K562 (cell line): ENCODE results near the gene NSMF. TPM values are rescaled to one million over a fixed set of nuclear protein-coding genes. Genes with fewer than 3 reads are reported as not detected.

Experiments used
- CREM ChIP-seq: IDR thresholded peaks from 2 replicates; pipeline ENCODE4 v1.6.1; 2014; ENCODE audit warnings: antibody characterized with exemption, low read depth
- CXXC5 ChIP-seq: fragments of 250-450 bp; sonication (Bioruptor Pico); IDR thresholded peaks from 2 replicates; pipeline ENCODE4 v1.8.0; 2022; ENCODE audit warnings: inconsistent platforms, mild to moderate bottlenecking, moderate library complexity
- EGR1 ChIP-seq: fragments of 450-650 bp; conservative IDR thresholded peaks from 2 replicates; pipeline ENCODE4 v1.6.1; 2017; ENCODE audit warnings: mild to moderate bottlenecking
- HMGN3 ChIP-seq: IDR thresholded peaks from 2 replicates; pipeline ENCODE4 v1.6.1; 2011; ENCODE audit warnings: borderline replicate concordance, low read depth, mild to moderate bottlenecking, mixed read lengths, low read length; ENCODE audit not compliant: insufficient read length; ENCODE audit errors: extremely low read depth
- MAZ ChIP-seq, 2 experiments: fragments of 450-650 bp in 1 of 2; sonication (generic) in 1 of 2; formaldehyde crosslinking; IDR thresholded peaks in 1 of 2; conservative IDR thresholded peaks in 1 of 2; 2 replicates each; pipeline versions ENCODE4 v1.4.0 to v1.5.0; 2020; ENCODE audit warnings: mild to moderate bottlenecking in 1 of 2, missing genetic modification reagents in 1 of 2
- NCOA1 ChIP-seq: fragments of 450-650 bp; IDR thresholded peaks from 2 replicates; pipeline ENCODE4 v1.6.1; 2016; ENCODE audit warnings: low read depth
- NRF1 ChIP-seq, 2 experiments: fragments of 450-650 bp; IDR thresholded peaks in 1 of 2; conservative IDR thresholded peaks in 1 of 2; 2 replicates each; pipeline ENCODE4 v1.6.1; 2014; ENCODE audit warnings: mild to moderate bottlenecking in 2 of 2
- PHF8 ChIP-seq: fragments of 200-600 bp; sonication (generic); IDR thresholded peaks from 2 replicates; pipeline ENCODE4 v1.6.1; 2012; ENCODE audit warnings: mixed run types, mild to moderate bottlenecking, inconsistent platforms, low read length, moderate library complexity, borderline replicate concordance
- PPARD ChIP-seq: fragments of 250-450 bp; sonication (Bioruptor Pico); IDR thresholded peaks from 2 replicates; pipeline ENCODE4 v1.8.0; 2022; ENCODE audit warnings: inconsistent platforms, mild to moderate bottlenecking, moderate library complexity
- RB1 ChIP-seq: fragments of 450-650 bp; IDR thresholded peaks from 2 replicates; pipeline ENCODE4 v1.6.1; 2017; ENCODE audit warnings: low read depth, mild to moderate bottlenecking
- SAFB ChIP-seq: fragments of 200-400 bp; formaldehyde crosslinking; IDR thresholded peaks from 2 replicates; pipeline ENCODE4 v1.6.1; 2017; ENCODE audit warnings: low read depth, low read length, borderline replicate concordance
- SAP30 ChIP-seq: fragments of 200-600 bp; sonication (generic); IDR thresholded peaks from 2 replicates; pipeline ENCODE4 v1.6.1; 2012; ENCODE audit warnings: borderline replicate concordance, low read depth, mild to moderate bottlenecking, moderate library complexity, low read length, control low read depth, inconsistent platforms; ENCODE audit not compliant: insufficient read depth, poor library complexity, severe bottlenecking
- SIN3A ChIP-seq, 2 experiments: fragments of 150-350 bp in 1 of 2; IDR thresholded peaks; 2 replicates each; pipeline ENCODE4 v1.6.1; 2011 to 2016; ENCODE audit warnings: borderline replicate concordance in 2 of 2, low read depth in 2 of 2, low read length in 2 of 2, mild to moderate bottlenecking in 2 of 2, moderate library complexity in 2 of 2; ENCODE audit not compliant: control insufficient read depth in 1 of 2
- TGIF2 ChIP-seq: sonication (generic); formaldehyde crosslinking; IDR thresholded peaks from 2 replicates; pipeline ENCODE4 v1.8.1; 2022; ENCODE audit warnings: mild to moderate bottlenecking, missing genetic modification reagents, moderate library complexity
- UBTF ChIP-seq, 2 experiments: IDR thresholded peaks; 2 replicates each; pipeline ENCODE4 v1.6.1; 2012; ENCODE audit warnings: improper control_type of control experiment in 2 of 2, low read depth in 2 of 2, low read length in 2 of 2, borderline replicate concordance in 1 of 2
- XRCC3 ChIP-seq: fragments of 450-650 bp; IDR thresholded peaks from 2 replicates; pipeline ENCODE4 v1.6.1; 2017; ENCODE audit warnings: mild to moderate bottlenecking, moderate library complexity
- ZNF212 ChIP-seq: fragments of 450-650 bp; formaldehyde crosslinking; IDR thresholded peaks from 2 replicates; pipeline ENCODE4 v1.4.0; 2020; ENCODE audit warnings: mild to moderate bottlenecking
- ZNF583 ChIP-seq: fragments of 250-450 bp; sonication (Bioruptor Pico); IDR thresholded peaks from 2 replicates; pipeline ENCODE4 v1.4.0; 2020
- polyA plus RNA-seq, 8 experiments: library from polyadenylated mRNA; depleted of rRNA in 4 of 8; stranded (reverse) in 5 of 8; unstranded in 3 of 8; fragments of >200 nt; fragmentation: Nextera tagmentation in 2 of 8; fragmentation: Illumina TruSeq in 1 of 8; extraction: Ambion mirVana in 2 of 8; extraction: Trizol in 1 of 8; gene quantifications; 2 replicates each; pipeline versions ENCODE4 v1.2.1 to v1.2.3, GENCODE V29; 2011 to 2014; ENCODE audit warnings: inconsistent platforms in 1 of 8, missing spikeins in 1 of 8
- total RNA-seq, 7 experiments: library from RNA; depleted of rRNA in 6 of 7; stranded (reverse); fragments of >200 nt in 6 of 7; fragmentation: Illumina TruSeq in 2 of 7; extraction: Trizol in 2 of 7; gene quantifications; 2 replicates each; pipeline versions ENCODE4 v1.2.1 to v1.2.3, GENCODE V29; 2011 to 2021; ENCODE audit warnings: low replicate concordance in 1 of 7
- TF ChIP-seq, protein P1 (sequence below): sonication (generic); formaldehyde crosslinking; IDR thresholded peaks from 2 replicates; pipeline ENCODE4 v1.8.1; 2023; ENCODE audit warnings: missing genetic modification reagents, mild to moderate bottlenecking, borderline replicate concordance
- TF ChIP-seq, protein P2 (sequence below): sonication (generic); formaldehyde crosslinking; IDR thresholded peaks from 2 replicates; pipeline ENCODE4 v1.8.0; 2022; ENCODE audit warnings: mild to moderate bottlenecking, missing genetic modification reagents

NSMF gene
- total and polyA plus RNA-seq, 9 of the 15 experiments (the other 6 are each of a cell fraction or from before 2014, with no cell fraction given) = 0.20 to 82.7 (median 29.3) TPM

DNA sequence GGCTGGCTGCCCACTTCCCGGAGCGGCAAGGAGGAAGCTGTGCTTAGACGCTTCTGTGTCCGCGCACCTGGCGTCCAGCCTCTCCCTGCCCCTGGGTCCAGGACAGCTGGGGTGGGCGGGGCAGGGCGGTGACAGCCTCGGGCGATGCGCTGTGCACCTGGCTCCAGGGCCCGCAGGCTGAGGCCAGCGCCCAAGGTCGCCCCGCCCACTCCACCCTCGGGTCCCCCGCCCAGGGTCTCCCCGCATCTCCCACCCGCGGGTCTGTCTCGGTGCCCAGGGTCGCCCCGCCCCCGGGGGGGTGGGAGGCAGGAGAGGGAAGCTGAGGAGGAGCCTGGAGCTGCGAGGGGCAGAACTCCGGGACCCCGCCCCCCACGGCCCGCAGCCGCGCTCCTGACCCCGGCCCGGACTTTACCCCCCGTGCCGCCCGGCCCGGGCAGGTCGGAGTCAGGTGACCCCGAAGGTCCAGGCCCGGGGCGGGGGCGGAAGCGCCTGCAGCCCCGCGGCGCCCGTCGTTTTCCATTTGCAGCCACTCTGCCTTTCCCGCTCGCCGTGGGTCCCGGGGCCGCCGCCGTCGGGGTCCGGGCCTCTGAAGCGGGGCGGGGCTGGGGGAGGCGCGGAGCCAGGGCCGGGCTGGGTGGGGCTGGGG is 17.7 kb downstream of the NSMF start, which contains the start of gene ENTPD8 (continued):
- TF ChIP-seq, protein P1, sequence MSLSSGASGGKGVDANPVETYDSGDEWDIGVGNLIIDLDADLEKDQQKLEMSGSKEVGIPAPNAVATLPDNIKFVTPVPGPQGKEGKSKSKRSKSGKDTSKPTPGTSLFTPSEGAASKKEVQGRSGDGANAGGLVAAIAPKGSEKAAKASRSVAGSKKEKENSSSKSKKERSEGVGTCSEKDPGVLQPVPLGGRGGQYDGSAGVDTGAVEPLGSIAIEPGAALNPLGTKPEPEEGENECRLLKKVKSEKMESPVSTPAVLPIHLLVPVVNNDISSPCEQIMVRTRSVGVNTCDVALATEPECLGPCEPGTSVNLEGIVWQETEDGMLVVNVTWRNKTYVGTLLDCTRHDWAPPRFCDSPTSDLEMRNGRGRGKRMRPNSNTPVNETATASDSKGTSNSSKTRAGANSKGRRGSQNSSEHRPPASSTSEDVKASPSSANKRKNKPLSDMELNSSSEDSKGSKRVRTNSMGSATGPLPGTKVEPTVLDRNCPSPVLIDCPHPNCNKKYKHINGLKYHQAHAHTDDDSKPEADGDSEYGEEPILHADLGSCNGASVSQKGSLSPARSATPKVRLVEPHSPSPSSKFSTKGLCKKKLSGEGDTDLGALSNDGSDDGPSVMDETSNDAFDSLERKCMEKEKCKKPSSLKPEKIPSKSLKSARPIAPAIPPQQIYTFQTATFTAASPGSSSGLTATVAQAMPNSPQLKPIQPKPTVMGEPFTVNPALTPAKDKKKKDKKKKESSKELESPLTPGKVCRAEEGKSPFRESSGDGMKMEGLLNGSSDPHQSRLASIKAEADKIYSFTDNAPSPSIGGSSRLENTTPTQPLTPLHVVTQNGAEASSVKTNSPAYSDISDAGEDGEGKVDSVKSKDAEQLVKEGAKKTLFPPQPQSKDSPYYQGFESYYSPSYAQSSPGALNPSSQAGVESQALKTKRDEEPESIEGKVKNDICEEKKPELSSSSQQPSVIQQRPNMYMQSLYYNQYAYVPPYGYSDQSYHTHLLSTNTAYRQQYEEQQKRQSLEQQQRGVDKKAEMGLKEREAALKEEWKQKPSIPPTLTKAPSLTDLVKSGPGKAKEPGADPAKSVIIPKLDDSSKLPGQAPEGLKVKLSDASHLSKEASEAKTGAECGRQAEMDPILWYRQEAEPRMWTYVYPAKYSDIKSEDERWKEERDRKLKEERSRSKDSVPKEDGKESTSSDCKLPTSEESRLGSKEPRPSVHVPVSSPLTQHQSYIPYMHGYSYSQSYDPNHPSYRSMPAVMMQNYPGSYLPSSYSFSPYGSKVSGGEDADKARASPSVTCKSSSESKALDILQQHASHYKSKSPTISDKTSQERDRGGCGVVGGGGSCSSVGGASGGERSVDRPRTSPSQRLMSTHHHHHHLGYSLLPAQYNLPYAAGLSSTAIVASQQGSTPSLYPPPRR (CRISPR knock-in tag) = no peak
- TF ChIP-seq ZNF212 (CRISPR knock-in tag) (no peak), NRF1 (conservative IDR thresholded peaks at IDR 0.05 in 1 of 2, IDR thresholded peaks at IDR 0.05 in 1 of 2) (0 out of 4 replicates have a peak, but pooled peaks of 1 of the 2 experiments have one; percentile 34), CREM (no peak), PHF8 (peak; percentile 22; the same call in 1 of the 2 replicates), TGIF2 (CRISPR knock-in tag) (no peak), RB1 (0 out of 2 replicates have a peak, but pooled peaks have one; percentile 45), SAFB (no peak), CXXC5 (CRISPR knock-in tag) (0 out of 2 replicates have a peak, but pooled peaks have one; percentile 20), HMGN3 (no peak), ZNF583 (CRISPR knock-in tag) (no peak), PPARD (no peak), SIN3A (IDR thresholded peaks at IDR 0.05; ENCODE audit: borderline replicate concordance in 2 of 2, control insufficient read depth in 1 of 2, low read depth in 2 of 2, low read length in 2 of 2) (peak; percentile 54 to 83; a peak in 2 of 4 replicates), XRCC3 (no peak), EGR1 (peak; percentile 47), MAZ (CRISPR knock-in tag; conservative IDR thresholded peaks at IDR 0.05 in 1 of 2, IDR thresholded peaks at IDR 0.05 in 1 of 2) (peak in 1 of 2 experiments; percentile 73; a peak in 2 of 4 replicates), SAP30 (peak; percentile 64), UBTF (IDR thresholded peaks at IDR 0.05; ENCODE audit: borderline replicate concordance in 1 of 2, low read depth in 2 of 2, low read length in 2 of 2) (no peak), NCOA1 (no peak)
- TF ChIP-seq, protein P2, sequence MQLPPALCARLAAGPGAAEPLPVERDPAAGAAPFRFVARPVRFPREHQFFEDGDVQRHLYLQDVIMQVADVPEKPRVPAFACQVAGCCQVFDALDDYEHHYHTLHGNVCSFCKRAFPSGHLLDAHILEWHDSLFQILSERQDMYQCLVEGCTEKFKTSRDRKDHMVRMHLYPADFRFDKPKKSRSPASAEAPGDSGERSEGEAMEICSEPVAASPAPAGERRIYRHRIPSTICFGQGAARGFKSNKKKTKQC (CRISPR knock-in tag) = no peak
